HCT116 (cell line): Measurements from ENCODE around the gene MRRF. TPM values are rescaled to one million over a fixed set of nuclear protein-coding genes. Genes with fewer than 3 reads are reported as not detected.

ENCODE experiments used
- ATAC-seq: fragments of 200-7000 bp; cut with Tn5 transposase; 2 replicates; pipeline ENCODE4 v1.9.1; 2020; ENCODE audit warnings: mild to moderate bottlenecking, moderate library complexity
- BruUV-seq: library from RNA; stranded (reverse); fragments of 400-500 nt; replicated peaks from 2 replicates; lab custom pipeline; 2021; lab: Mats Ljungman, UMichigan
- CTCF ChIA-PET: fragments of 300-600 bp; sonication (Branson Sonifier 250); formaldehyde crosslinking; loops from one replicate; lab custom pipeline; 2021; ENCODE audit warnings: antibody characterized with exemption; lab: Charles Lee
- POLR2A ChIA-PET: fragments of 300-600, 350-600 bp; sonication (Branson Sonifier 250); formaldehyde crosslinking; loops from one replicate; lab custom pipeline; 2021; ENCODE audit warnings: antibody characterized with exemption; lab: Charles Lee
- RAD21 ChIA-PET, 2 experiments: fragments of 300-600 bp; sonication (Branson Sonifier 250); formaldehyde crosslinking; loops; one replicate each; lab custom pipeline; 2023; ENCODE audit warnings: low total read pairs in 2 of 2; ENCODE audit not compliant: uncharacterized antibody in 2 of 2, unreplicated experiment in 2 of 2, low non-redundant PET in 1 of 2; lab: Charles Lee
- DNase-seq: peaks from one replicate; pipeline ENCODE4 v3.0.0-alpha.2; 2010; ENCODE audit warnings: low read depth, low spot score
- H2AFZ ChIP-seq: fragments of 200-600 bp; shearing (Covaris generic), sonication (generic); 2 replicates; pipeline ENCODE4 v1.6.1; 2017; ENCODE audit warnings: low read depth, mixed run types, mixed read lengths, antibody characterized with exemption, low read length; ENCODE audit not compliant: poor library complexity, severe bottlenecking
- H3K27ac ChIP-seq: 2 replicates; pipeline ENCODE4 v1.5.1; 2012; ENCODE audit warnings: low read depth, low read length
- H3K27me3 ChIP-seq: fragments of 200-600 bp; sonication (generic); 2 replicates; pipeline ENCODE4 v1.6.1; 2016; ENCODE audit warnings: mixed run types, low read length, mixed read lengths; ENCODE audit not compliant: insufficient read depth
- H3K36me3 ChIP-seq, 2 experiments: fragments of 200-500 bp in 1 of 2; fragments of 200-600 bp in 1 of 2; sonication (Bioruptor generic) in 1 of 2; sonication (generic) in 1 of 2; 2 replicates each; pipeline versions ENCODE4 v1.5.1 to v1.6.1; 2014 to 2016; ENCODE audit warnings: low read length in 2 of 2, inconsistent platforms in 1 of 2, mixed read lengths in 1 of 2, mixed run types in 1 of 2; ENCODE audit not compliant: insufficient read depth in 2 of 2, control insufficient read depth in 1 of 2
- H3K4me1 ChIP-seq, 2 experiments: fragments of 200-600 bp in 1 of 2; sonication (generic) in 1 of 2; 2 replicates each; pipeline versions ENCODE4 v1.5.1 to v1.6.1; 2012 to 2017; ENCODE audit warnings: low read length in 2 of 2, inconsistent platforms in 1 of 2, mild to moderate bottlenecking in 1 of 2, mixed read lengths in 1 of 2, mixed run types in 1 of 2, moderate library complexity in 1 of 2; ENCODE audit not compliant: insufficient read depth in 2 of 2, control insufficient read depth in 1 of 2
- H3K4me2 ChIP-seq: fragments of 200-600 bp; sonication (generic); 2 replicates; pipeline ENCODE4 v1.6.1; 2017; ENCODE audit warnings: mixed run types, low read length, mixed read lengths
- H3K4me3 ChIP-seq, 2 experiments: fragments of 200-600 bp in 1 of 2; sonication (generic) in 1 of 2; replicated peaks in 1 of 2; 2 replicates each; pipeline ENCODE4 v1.5.1; 2011 to 2016; ENCODE audit warnings: low read length in 2 of 2, control low read depth in 1 of 2, low read depth in 1 of 2, mild to moderate bottlenecking in 1 of 2, mixed read lengths in 1 of 2, mixed run types in 1 of 2
- H3K79me2 ChIP-seq: fragments of 200-600 bp; sonication (generic); 2 replicates; pipeline ENCODE4 v1.6.1; 2017; ENCODE audit warnings: mild to moderate bottlenecking, mixed run types, low read length, moderate library complexity, mixed read lengths; ENCODE audit not compliant: insufficient read depth
- H3K9ac ChIP-seq: fragments of 200-600 bp; sonication (generic); 2 replicates; pipeline ENCODE4 v1.6.1; 2016; ENCODE audit warnings: low read length, mixed read lengths
- H3K9me2 ChIP-seq: fragments of 200-600 bp; sonication (generic), shearing (Covaris generic); 2 replicates; pipeline ENCODE4 v1.6.1; 2017; ENCODE audit warnings: mixed run types, mild to moderate bottlenecking, moderate library complexity; ENCODE audit not compliant: insufficient read depth
- H3K9me3 ChIP-seq, 2 experiments: fragments of 200-500 bp in 1 of 2; fragments of 200-600 bp in 1 of 2; sonication (Bioruptor generic) in 1 of 2; sonication (generic) in 1 of 2; 2 replicates each; pipeline ENCODE4 v1.6.1; 2014 to 2017; ENCODE audit warnings: low read length in 2 of 2, mixed read lengths in 2 of 2, inconsistent platforms in 1 of 2, low read depth in 1 of 2, mild to moderate bottlenecking in 1 of 2, mixed run types in 1 of 2, moderate library complexity in 1 of 2; ENCODE audit not compliant: control insufficient read depth in 1 of 2, insufficient read depth in 1 of 2
- H4K20me1 ChIP-seq: fragments of 200-600 bp; sonication (generic), shearing (Covaris generic); 2 replicates; pipeline ENCODE4 v1.6.1; 2017; ENCODE audit warnings: mixed run types, mild to moderate bottlenecking, moderate library complexity; ENCODE audit not compliant: insufficient read depth
- CEBPB ChIP-seq: IDR thresholded peaks from 2 replicates; pipeline ENCODE4 v1.6.1; 2012; ENCODE audit warnings: low read depth
- ELF1 ChIP-seq: IDR thresholded peaks from 2 replicates; pipeline ENCODE4 v1.6.1; 2012; ENCODE audit warnings: low read depth, borderline replicate concordance
- EZH2 ChIP-seq: fragments of 200-600 bp; sonication (generic); IDR thresholded peaks from 2 replicates; pipeline ENCODE4 v1.6.1; 2017; ENCODE audit warnings: antibody characterized with exemption, mixed run types
- EZH2phosphoT487 ChIP-seq: fragments of 200-600 bp; IDR thresholded peaks from 2 replicates; pipeline ENCODE4 v1.6.1; 2018; ENCODE audit warnings: antibody characterized with exemption, borderline replicate concordance
- JUND ChIP-seq: IDR thresholded peaks from 2 replicates; pipeline ENCODE4 v1.6.1; 2012
- YY1 ChIP-seq: IDR thresholded peaks from 2 replicates; pipeline ENCODE4 v1.6.1; 2011; ENCODE audit warnings: low read length, low read depth, moderate library complexity, mild to moderate bottlenecking; ENCODE audit not compliant: insufficient replicate concordance; ENCODE audit errors: extremely low read depth
- ZNF274 ChIP-seq: fragments of 200-500 bp; sonication (Bioruptor generic); IDR thresholded peaks from 2 replicates; pipeline ENCODE4 v1.6.1; 2014; ENCODE audit warnings: mild to moderate bottlenecking, low read depth, low read length, inconsistent platforms
- intact Hi-C: fragments of 100-400 bp; cut with micrococcal nuclease; formaldehyde crosslinking; loops from 2 replicates; pipeline ENCODE4 v1.10.0; 2022
- total RNA-seq: library from RNA; stranded (reverse); gene quantifications from one replicate; pipeline ENCODE4 v1.2.1, GENCODE V29; 2021; ENCODE audit not compliant: unreplicated experiment
- TF ChIP-seq, protein P1 (sequence below): IDR thresholded peaks from 2 replicates; pipeline ENCODE4 v1.6.1; 2011; ENCODE audit warnings: mild to moderate bottlenecking, low read length, moderate library complexity; ENCODE audit not compliant: insufficient replicate concordance; ENCODE audit errors: extremely low read depth
- TF ChIP-seq, protein P2 (sequence below): IDR thresholded peaks from 2 replicates; pipeline ENCODE4 v1.6.1; 2012; ENCODE audit warnings: low read depth

MRRF gene
- total RNA-seq, 1 experiment from 2014 or later = 88.6 TPM

DNA sequence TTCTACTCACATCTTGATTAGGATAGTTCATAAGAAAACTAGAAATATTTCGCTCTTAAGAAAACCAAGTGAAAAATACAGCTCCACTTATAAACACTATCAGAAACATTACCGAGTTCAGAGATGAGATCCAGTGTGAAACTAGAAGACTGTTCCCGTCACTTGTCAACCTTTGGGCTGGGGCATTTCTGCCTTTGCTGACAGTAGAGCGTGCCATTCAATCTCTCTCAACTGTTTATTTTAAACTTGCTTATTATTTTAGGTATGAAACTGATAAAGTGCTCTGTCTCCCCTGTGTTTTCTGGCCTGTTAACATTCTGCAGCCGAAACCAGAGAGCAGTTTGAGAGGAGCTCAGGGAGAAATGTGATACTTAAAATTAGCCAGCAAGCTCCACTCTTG lies 16.7 kb downstream of the MRRF start (continued):
- no peak for TF ChIP-seq EZH2
- no peak for TF ChIP-seq EZH2phosphoT487
- TF ChIP-seq YY1 = no peak
- TF ChIP-seq ZNF274 = no peak
- no peak for TF ChIP-seq JUND
- TF ChIP-seq, protein P1, sequence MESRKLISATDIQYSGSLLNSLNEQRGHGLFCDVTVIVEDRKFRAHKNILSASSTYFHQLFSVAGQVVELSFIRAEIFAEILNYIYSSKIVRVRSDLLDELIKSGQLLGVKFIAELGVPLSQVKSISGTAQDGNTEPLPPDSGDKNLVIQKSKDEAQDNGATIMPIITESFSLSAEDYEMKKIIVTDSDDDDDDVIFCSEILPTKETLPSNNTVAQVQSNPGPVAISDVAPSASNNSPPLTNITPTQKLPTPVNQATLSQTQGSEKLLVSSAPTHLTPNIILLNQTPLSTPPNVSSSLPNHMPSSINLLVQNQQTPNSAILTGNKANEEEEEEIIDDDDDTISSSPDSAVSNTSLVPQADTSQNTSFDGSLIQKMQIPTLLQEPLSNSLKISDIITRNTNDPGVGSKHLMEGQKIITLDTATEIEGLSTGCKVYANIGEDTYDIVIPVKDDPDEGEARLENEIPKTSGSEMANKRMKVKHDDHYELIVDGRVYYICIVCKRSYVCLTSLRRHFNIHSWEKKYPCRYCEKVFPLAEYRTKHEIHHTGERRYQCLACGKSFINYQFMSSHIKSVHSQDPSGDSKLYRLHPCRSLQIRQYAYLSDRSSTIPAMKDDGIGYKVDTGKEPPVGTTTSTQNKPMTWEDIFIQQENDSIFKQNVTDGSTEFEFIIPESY = no peak
- no peak for TF ChIP-seq ELF1

DNA sequence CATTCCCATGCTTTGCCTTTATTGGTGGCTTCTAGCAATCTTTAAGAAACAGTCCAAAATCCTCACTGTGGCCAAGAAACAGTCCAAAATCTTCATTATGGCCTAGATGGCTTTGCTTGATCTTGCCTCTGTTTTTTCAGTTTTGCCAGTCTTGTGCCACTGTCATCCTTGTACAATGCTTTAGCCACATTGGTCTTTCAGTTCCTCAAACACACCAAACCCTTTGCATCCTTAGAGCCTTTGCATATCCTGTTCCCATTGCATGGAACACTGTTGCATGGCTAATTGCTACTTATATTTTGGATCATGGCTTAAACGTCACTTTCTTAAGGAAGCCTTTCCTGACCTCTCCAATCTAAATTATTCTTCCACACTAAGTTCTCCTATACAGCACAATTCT lies 22.1 kb downstream of the MRRF start:
- intact Hi-C loops = no loop called here
- POLR2A ChIA-PET = no interaction called here
- no peaks in the 10 kb centered on the region for H3K9me2 ChIP-seq
- H3K4me2 ChIP-seq = no peak overlapping the region
- H3K27me3 ChIP-seq = no peaks in the 10 kb centered on the region
- CTCF ChIA-PET = no interaction called here
- no peaks in the 10 kb centered on the region for H3K4me1 ChIP-seq
- no peak for DNase-seq
- H3K27ac ChIP-seq = no peak overlapping the region
- RAD21 ChIA-PET = no interaction called here
- BruUV-seq = no TSS peak
- H3K9ac ChIP-seq = no peak overlapping the region
- H3K9me3 ChIP-seq = no peaks in the 10 kb centered on the region
- ATAC-seq = no peak
- TF ChIP-seq JUND (no peak), YY1 (no peak), CEBPB (no peak)
- TF ChIP-seq, protein P2, sequence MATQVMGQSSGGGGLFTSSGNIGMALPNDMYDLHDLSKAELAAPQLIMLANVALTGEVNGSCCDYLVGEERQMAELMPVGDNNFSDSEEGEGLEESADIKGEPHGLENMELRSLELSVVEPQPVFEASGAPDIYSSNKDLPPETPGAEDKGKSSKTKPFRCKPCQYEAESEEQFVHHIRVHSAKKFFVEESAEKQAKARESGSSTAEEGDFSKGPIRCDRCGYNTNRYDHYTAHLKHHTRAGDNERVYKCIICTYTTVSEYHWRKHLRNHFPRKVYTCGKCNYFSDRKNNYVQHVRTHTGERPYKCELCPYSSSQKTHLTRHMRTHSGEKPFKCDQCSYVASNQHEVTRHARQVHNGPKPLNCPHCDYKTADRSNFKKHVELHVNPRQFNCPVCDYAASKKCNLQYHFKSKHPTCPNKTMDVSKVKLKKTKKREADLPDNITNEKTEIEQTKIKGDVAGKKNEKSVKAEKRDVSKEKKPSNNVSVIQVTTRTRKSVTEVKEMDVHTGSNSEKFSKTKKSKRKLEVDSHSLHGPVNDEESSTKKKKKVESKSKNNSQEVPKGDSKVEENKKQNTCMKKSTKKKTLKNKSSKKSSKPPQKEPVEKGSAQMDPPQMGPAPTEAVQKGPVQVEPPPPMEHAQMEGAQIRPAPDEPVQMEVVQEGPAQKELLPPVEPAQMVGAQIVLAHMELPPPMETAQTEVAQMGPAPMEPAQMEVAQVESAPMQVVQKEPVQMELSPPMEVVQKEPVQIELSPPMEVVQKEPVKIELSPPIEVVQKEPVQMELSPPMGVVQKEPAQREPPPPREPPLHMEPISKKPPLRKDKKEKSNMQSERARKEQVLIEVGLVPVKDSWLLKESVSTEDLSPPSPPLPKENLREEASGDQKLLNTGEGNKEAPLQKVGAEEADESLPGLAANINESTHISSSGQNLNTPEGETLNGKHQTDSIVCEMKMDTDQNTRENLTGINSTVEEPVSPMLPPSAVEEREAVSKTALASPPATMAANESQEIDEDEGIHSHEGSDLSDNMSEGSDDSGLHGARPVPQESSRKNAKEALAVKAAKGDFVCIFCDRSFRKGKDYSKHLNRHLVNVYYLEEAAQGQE = no peak
- H3K4me3 ChIP-seq = no peak overlapping the region
- H2AFZ ChIP-seq = no peak overlapping the region
- H3K79me2 ChIP-seq = peaks cover 51% of the 10 kb centered on the region
- no peaks in the 10 kb centered on the region for H4K20me1 ChIP-seq
- peaks cover 29 to 34% of the 10 kb centered on the region in 2 experiments for H3K36me3 ChIP-seq
